SU-DHL-6 (cell line): ENCODE results near the gene CPLX1.

ENCODE experiments used
- H2AFZ ChIP-seq: fragments of 200-600 bp; sonication (generic); 2 replicates; pipeline ENCODE4 v1.6.1; 2014; ENCODE audit warnings: low read depth, mild to moderate bottlenecking, moderate library complexity, mixed read lengths, antibody characterized with exemption, low read length; ENCODE audit not compliant: severe bottlenecking
- H3F3A ChIP-seq: fragments of 200-600 bp; shearing (Covaris generic); 2 replicates; pipeline ENCODE4 v1.6.0; 2016; ENCODE audit warnings: antibody characterized with exemption, mild to moderate bottlenecking; ENCODE audit not compliant: insufficient read depth
- H3K27ac ChIP-seq: fragments of 200-600 bp; sonication (generic); 2 replicates; pipeline ENCODE4 v1.5.1; 2016; ENCODE audit warnings: low read depth, mild to moderate bottlenecking, low read length, moderate library complexity, mixed read lengths
- H3K27me3 ChIP-seq: fragments of 200-600 bp; sonication (generic), shearing (Covaris generic); 2 replicates; pipeline ENCODE4 v1.6.0; 2014; ENCODE audit warnings: mild to moderate bottlenecking, low read length
- H3K36me3 ChIP-seq: fragments of 200-600 bp; sonication (generic); 2 replicates; pipeline ENCODE4 v1.6.1; 2014; ENCODE audit warnings: mild to moderate bottlenecking, low read length, mixed read lengths
- H3K4me2 ChIP-seq: fragments of 300-600, 200-600 bp; shearing (Covaris generic), sonication (generic); 2 replicates; pipeline ENCODE4 v1.6.0; 2014; ENCODE audit warnings: low read length, low read depth, mild to moderate bottlenecking; ENCODE audit not compliant: poor library complexity, severe bottlenecking
- H3K4me3 ChIP-seq: fragments of 200-600 bp; sonication (generic); 2 replicates; pipeline ENCODE4 v1.5.1; 2014; ENCODE audit warnings: antibody characterized with exemption, low read length, mild to moderate bottlenecking, mixed read lengths; ENCODE audit not compliant: insufficient read depth, poor library complexity, severe bottlenecking
- H3K79me2 ChIP-seq: fragments of 200-600 bp; sonication (generic); 2 replicates; pipeline ENCODE4 v1.6.1; 2014; ENCODE audit warnings: mild to moderate bottlenecking, low read length, moderate library complexity; ENCODE audit not compliant: insufficient read depth
- H3K9ac ChIP-seq: fragments of 200-600 bp; sonication (generic); 2 replicates; pipeline ENCODE4 v1.7.0; 2014; ENCODE audit warnings: mild to moderate bottlenecking, low read length
- H3K9me2 ChIP-seq: fragments of 200-600 bp; sonication (generic); replicated peaks from 2 replicates; pipeline ENCODE4 v1.6.1; 2014; ENCODE audit warnings: low read length; ENCODE audit not compliant: insufficient read depth
- H3K9me3 ChIP-seq: fragments of 200-600 bp; sonication (generic); 2 replicates; pipeline ENCODE4 v1.6.1; 2014; ENCODE audit warnings: low read length, mixed read lengths; ENCODE audit not compliant: insufficient read depth
- H4K20me1 ChIP-seq: fragments of 200-600 bp; sonication (generic); 2 replicates; pipeline ENCODE4 v1.6.1; 2014; ENCODE audit warnings: low read depth, mild to moderate bottlenecking, antibody characterized with exemption, low read length, moderate library complexity, mixed read lengths
- CTCF ChIP-seq: fragments of 200-600 bp; sonication (generic); IDR thresholded peaks from one replicate; pipeline ENCODE4 v1.5.1; 2017; ENCODE audit warnings: antibody characterized with exemption, mild to moderate bottlenecking, low read length, moderate library complexity; ENCODE audit not compliant: insufficient read depth, poor library complexity, severe bottlenecking
- EZH2phosphoT487 ChIP-seq: fragments of 200-600 bp; sonication (generic), shearing (Covaris generic); conservative IDR thresholded peaks from 2 replicates; pipeline ENCODE4 v1.6.1; 2018; ENCODE audit warnings: mild to moderate bottlenecking, antibody characterized with exemption, low read length, moderate library complexity, mixed read lengths

The CPLX1 gene

GRCh38 chr4:839675-840443 is 13.9 kb upstream of the CPLX1 start:
- H3F3A ChIP-seq, result peaks cover 12% of the 10 kb centered on the region; the same call in 1 of the 2 replicates
- H2AFZ ChIP-seq, result no peak overlapping the region
- H3K4me3 ChIP-seq, result no peak overlapping the region
- no peaks in the 10 kb centered on the region for H3K27me3 ChIP-seq
- H3K36me3 ChIP-seq, result peaks cover 12% of the 10 kb centered on the region; the same call in 1 of the 2 replicates
- no peak for TF ChIP-seq CTCF
- no peak for TF ChIP-seq EZH2phosphoT487
- H4K20me1 ChIP-seq, result no peaks in the 10 kb centered on the region
- H3K9me3 ChIP-seq, result no peaks in the 10 kb centered on the region
- no peak overlapping the region for H3K4me2 ChIP-seq
- no peaks in the 10 kb centered on the region for H3K9me2 ChIP-seq
- no peak overlapping the region for H3K27ac ChIP-seq
- no peaks in the 10 kb centered on the region for H3K79me2 ChIP-seq
- no peak overlapping the region for H3K9ac ChIP-seq

GRCh38 chr4:837772-838171 is 11.8 kb upstream of the CPLX1 start:
- Histone ChIP-seq H3F3A (peaks cover 12% of the 10 kb centered on the region; the same call in 1 of the 2 replicates), H3K9me3 (no peaks in the 10 kb centered on the region), H4K20me1 (no peaks in the 10 kb centered on the region), H3K4me2 (no peak overlapping the region), H3K9ac (no peak overlapping the region), H3K79me2 (no peaks in the 10 kb centered on the region), H3K4me3 (no peak overlapping the region), H3K27ac (no peak overlapping the region), H3K27me3 (no peaks in the 10 kb centered on the region), H3K36me3 (peaks cover 12% of the 10 kb centered on the region; the same call in 1 of the 2 replicates), H2AFZ (no peak overlapping the region), H3K9me2 (no peaks in the 10 kb centered on the region)
- TF ChIP-seq CTCF (no peak), EZH2phosphoT487 (no peak)

- no peak for TF ChIP-seq EZH2phosphoT487
- TF ChIP-seq CTCF, result no peak
- H3K9ac ChIP-seq, result no peak overlapping the region
- H3K4me2 ChIP-seq, result no peak overlapping the region
- peaks cover 12% of the 10 kb centered on the region; the same call in 1 of the 2 replicates for H3F3A ChIP-seq
- no peaks in the 10 kb centered on the region for H3K27me3 ChIP-seq
- no peak overlapping the region for H2AFZ ChIP-seq
- H3K36me3 ChIP-seq, result peaks cover 10% of the 10 kb centered on the region; the same call in 1 of the 2 replicates
- H3K79me2 ChIP-seq, result no peaks in the 10 kb centered on the region
- H3K27ac ChIP-seq, result no peak overlapping the region
- no peak overlapping the region for H3K4me3 ChIP-seq
- no peaks in the 10 kb centered on the region for H3K9me2 ChIP-seq
- H4K20me1 ChIP-seq, result no peaks in the 10 kb centered on the region
- no peaks in the 10 kb centered on the region for H3K9me3 ChIP-seq
Measured at GRCh38 chr4:836750-837301, 10.9 kb upstream of the CPLX1 start.
